Activated CD4-positive, alpha-beta T cell treated with anti-CD3 and anti-CD28 coated beads for 36 hours (primary cell): Measurements from ENCODE around the gene TSC2. TPM values are rescaled to one million over a fixed set of nuclear protein-coding genes. Genes with fewer than 3 reads are reported as not detected.
"Not testable (repeated sequence)": the region's sequence is repeated elsewhere in the genome, so short reads cannot be mapped to it uniquely, and the experiment has no call there.

Experiments
- ATAC-seq: fragments of 200-7000 bp; cut with Tn5 transposase; one replicate; pipeline ENCODE4 v1.10.0; 2021; ENCODE audit warnings: mild to moderate bottlenecking, moderate library complexity
- CTCF ChIA-PET: fragments of 350-600 bp; sonication (Branson Sonifier 250); formaldehyde crosslinking; loops from one replicate; lab custom pipeline; 2021; ENCODE audit warnings: antibody characterized with exemption; lab: Charles Lee
- POLR2A ChIA-PET: fragments of 350-600 bp; sonication (Branson Sonifier 250); formaldehyde crosslinking; loops from one replicate; lab custom pipeline; 2021; ENCODE audit warnings: antibody characterized with exemption, inconsistent platforms; lab: Charles Lee
- DNase-seq: peaks from one replicate; pipeline ENCODE4 v3.0.0-alpha.2; 2020
- H3K27ac Mint-ChIP-seq: one replicate; pipeline ENCODE4 v1.8.0; 2021; ENCODE audit warnings: mixed read lengths
- H3K27me3 Mint-ChIP-seq: one replicate; pipeline ENCODE4 v1.8.0; 2021; ENCODE audit warnings: mixed read lengths
- H3K36me3 Mint-ChIP-seq: one replicate; pipeline ENCODE4 v1.8.0; 2021; ENCODE audit warnings: low read depth, mixed read lengths
- H3K4me1 Mint-ChIP-seq: one replicate; pipeline ENCODE4 v1.8.0; 2021; ENCODE audit warnings: mixed read lengths
- H3K4me3 Mint-ChIP-seq: one replicate; pipeline ENCODE4 v1.8.0; 2021; ENCODE audit warnings: mild to moderate bottlenecking, moderate library complexity, mixed read lengths
- H3K9me3 Mint-ChIP-seq: one replicate; pipeline ENCODE4 v1.8.0; 2021; ENCODE audit warnings: low read depth, mixed read lengths
- intact Hi-C, 2 experiments: fragments of 100-400 bp; cut with DNase I in 1 of 2; cut with micrococcal nuclease in 1 of 2; formaldehyde crosslinking; loops; one replicate each; pipeline versions ENCODE4 v1.14.2 to v1.15.1; 2022 to 2024; cut with DNase I, micrococcal nuclease
- total RNA-seq, 2 experiments: library from RNA; stranded (reverse); gene quantifications; one replicate each; pipeline ENCODE4 v1.2.3, GENCODE V29; 2021

Gene TSC2
- total RNA-seq, 2 experiments from 2014 or later, result 49.6 to 72.9 TPM

DNA sequence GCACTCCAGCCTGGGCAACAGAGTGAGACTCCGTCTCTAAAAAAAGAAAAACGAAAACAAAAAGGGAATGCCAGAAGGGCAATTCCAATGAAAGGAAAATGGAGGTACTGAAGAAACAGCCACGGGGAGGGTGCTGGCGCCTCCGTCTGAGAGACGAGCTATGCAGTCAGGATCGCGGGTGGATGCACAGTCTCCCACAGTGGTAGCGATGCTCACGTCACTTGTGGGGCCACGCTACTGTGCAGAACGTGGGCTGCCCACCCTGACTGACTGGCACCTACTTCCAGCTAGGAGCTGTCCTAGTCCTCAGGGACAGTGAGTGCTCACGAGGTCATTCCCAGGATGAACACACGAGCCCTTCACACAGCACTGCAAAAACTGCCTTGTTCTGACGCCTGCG is 53.8 kb downstream of the TSC2 start:
- DNase-seq, CTCF ChIA-PET, H3K36me3 Mint-ChIP-seq, H3K9me3 Mint-ChIP-seq, H3K4me1 Mint-ChIP-seq, intact Hi-C loops, ATAC-seq, H3K4me3 Mint-ChIP-seq, H3K27ac Mint-ChIP-seq, H3K27me3 Mint-ChIP-seq, POLR2A ChIA-PET: not testable (repeated sequence)

DNA sequence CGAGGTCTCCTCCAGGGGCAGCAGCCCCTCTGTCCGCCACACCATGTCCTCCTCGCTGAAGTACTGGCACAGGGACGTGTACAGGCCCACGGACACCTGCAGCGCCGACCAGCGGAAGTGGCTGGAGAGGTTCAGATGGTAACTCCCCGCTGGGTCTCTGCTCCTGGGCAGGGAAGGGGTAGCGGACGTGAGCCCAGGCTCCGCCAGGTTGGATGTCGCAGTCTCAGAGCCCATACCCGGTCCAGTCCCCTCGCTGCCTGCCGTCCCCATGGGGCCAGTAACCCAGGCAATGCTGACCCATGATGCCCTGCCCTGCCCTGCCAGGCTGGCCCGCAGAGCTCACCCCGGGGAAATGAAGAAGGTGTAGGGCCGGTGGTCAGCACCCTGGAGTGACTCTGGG is 54.7 kb downstream of the TSC2 start:
- H3K4me1 Mint-ChIP-seq, result no peaks in the 10 kb centered on the region
- intact Hi-C loops, result no loop called here
- H3K9me3 Mint-ChIP-seq, result no peaks in the 10 kb centered on the region
- ATAC-seq (no peak), DNase-seq (no peak)
- CTCF ChIA-PET, result no interaction called here
- no peak overlapping the region for H3K27ac Mint-ChIP-seq
- POLR2A ChIA-PET, result no interaction called here
- peaks cover 4% of the 10 kb centered on the region for H3K36me3 Mint-ChIP-seq
- no peaks in the 10 kb centered on the region for H3K27me3 Mint-ChIP-seq
- H3K4me3 Mint-ChIP-seq, result no peak overlapping the region

DNA sequence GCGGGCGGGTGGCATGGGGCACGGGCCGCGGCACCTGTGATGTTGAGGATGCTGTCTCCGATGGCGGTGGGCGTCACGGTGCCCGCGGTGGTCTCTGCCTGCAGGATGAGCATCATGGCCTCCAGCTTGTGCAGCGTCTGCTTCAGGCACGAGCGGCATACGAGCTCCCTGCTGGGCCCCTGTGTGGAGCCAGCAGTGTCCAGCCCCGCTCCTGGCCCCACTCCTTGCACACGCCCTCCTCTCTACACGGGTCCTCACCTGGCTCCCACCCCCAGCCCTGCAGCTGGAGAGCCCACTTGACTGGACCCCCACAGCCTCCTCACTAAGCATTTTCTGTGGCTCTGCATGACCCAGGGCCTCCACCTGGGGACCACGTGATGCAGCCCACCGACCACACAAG is 56.7 kb downstream of the TSC2 start:
- H3K4me3 Mint-ChIP-seq, H3K4me1 Mint-ChIP-seq, ATAC-seq, DNase-seq, CTCF ChIA-PET, H3K27me3 Mint-ChIP-seq, H3K9me3 Mint-ChIP-seq, H3K27ac Mint-ChIP-seq, intact Hi-C loops, POLR2A ChIA-PET, H3K36me3 Mint-ChIP-seq: not testable (repeated sequence)

DNA sequence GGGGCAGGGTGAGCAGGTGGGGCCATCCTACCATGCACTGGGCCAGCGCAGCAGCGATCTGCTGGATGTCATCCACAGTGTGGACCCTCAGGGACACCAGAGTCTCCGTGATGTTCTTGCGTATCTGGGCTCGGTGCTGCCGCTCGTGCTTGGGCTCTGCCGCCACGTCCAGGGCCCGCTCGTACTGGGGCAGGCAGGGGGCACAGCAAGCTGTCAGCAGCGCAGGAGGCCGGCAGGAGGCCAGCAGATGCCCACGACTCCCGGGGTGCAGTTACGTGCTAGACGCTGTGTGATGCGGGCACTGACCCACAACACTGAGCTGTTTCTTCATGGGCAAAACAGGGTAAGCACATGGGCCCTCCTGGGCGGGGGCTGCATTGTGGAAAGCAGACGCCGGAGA is 57.5 kb downstream of the TSC2 start:
- POLR2A ChIA-PET, H3K27ac Mint-ChIP-seq, ATAC-seq, H3K27me3 Mint-ChIP-seq, CTCF ChIA-PET, H3K36me3 Mint-ChIP-seq, H3K4me3 Mint-ChIP-seq, H3K9me3 Mint-ChIP-seq, DNase-seq, intact Hi-C loops, H3K4me1 Mint-ChIP-seq: not testable (repeated sequence)

DNA sequence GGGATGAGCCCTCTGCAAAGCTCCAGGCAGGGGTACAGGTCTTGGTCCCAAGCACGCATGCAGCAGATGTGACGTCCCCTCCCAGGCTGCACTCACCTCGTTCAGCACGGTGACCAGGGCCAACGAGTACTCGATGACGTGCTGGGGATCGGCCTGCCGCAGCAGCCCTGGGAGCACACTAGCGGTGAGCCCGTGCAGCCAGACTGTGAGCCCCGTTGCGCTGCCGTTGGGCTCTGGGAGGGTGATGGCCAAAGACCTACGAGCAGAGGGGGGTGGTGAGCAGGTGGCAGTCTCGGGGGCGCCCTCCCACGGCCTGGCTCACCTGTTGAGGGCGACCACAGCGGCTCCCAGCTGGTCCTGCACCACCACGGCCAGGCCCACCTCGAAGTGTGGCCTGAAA is 58.0 kb downstream of the TSC2 start:
- CTCF ChIA-PET, H3K4me1 Mint-ChIP-seq, H3K27me3 Mint-ChIP-seq, ATAC-seq, POLR2A ChIA-PET, DNase-seq, intact Hi-C loops, H3K9me3 Mint-ChIP-seq, H3K4me3 Mint-ChIP-seq, H3K36me3 Mint-ChIP-seq, H3K27ac Mint-ChIP-seq: not testable (repeated sequence)

DNA sequence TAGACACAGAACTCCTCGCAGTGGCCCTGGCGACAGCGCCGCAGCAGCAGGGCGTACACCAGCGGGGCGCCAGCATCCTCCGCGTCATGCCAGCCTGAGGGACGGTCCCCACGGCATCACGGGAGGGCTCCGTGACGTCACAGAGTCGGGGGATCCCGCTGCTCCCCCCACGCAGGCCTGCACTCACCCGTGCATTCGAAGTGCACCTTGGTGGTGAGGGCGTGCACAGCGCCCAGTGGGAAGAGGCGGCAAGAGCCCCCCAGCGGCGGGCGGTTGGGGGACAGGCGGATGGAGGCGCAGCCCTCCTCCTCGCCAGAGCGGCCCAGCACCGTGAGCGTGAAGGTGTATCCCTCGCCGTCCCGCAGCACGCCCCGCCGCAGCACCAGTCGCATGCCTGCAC is 58.4 kb downstream of the TSC2 start:
- CTCF ChIA-PET, POLR2A ChIA-PET, DNase-seq, H3K27ac Mint-ChIP-seq, H3K4me1 Mint-ChIP-seq, H3K9me3 Mint-ChIP-seq, intact Hi-C loops, H3K27me3 Mint-ChIP-seq, ATAC-seq, H3K36me3 Mint-ChIP-seq, H3K4me3 Mint-ChIP-seq: not testable (repeated sequence)

DNA sequence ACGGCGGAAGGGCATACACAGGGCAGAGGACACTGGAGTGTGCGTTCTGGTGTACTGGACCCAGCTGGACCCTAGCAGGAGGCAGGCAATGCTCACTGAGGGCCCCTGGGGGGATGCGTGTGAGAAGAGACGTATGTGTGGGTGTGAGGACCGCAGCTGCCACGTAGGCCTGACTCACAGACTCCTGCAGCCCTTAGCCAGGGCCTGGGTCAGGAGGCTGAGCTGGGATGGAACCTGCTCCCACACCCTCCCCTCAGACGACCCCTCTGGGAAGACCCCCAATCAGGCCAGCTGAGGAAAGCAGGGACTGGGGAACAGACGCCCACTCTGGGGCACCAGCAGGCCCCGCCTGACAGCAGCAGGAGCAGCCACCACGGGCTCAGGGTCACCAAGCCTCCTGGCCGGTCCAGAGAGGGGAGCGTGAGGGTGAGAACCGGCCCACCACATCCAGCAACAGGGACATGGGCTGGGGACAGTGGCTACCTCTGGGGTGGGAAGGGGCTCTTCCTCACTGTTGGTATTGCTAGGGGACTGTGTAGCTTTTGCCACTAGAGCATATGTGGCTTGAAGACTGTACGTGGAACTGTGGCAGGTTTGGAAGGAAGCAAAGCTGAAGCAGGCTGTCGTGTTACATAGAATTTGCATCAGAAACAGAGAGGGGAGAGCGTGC is 59.5 kb downstream of the TSC2 start:
- POLR2A ChIA-PET, result interaction anchor here (0.6 kb wide), 1 partner anchor 35 kb away, joined by 3 read pairs; no protein-coding TSS in a partner anchor
- H3K36me3 Mint-ChIP-seq, ATAC-seq, intact Hi-C loops, H3K27me3 Mint-ChIP-seq, H3K4me3 Mint-ChIP-seq, CTCF ChIA-PET, DNase-seq, H3K4me1 Mint-ChIP-seq, H3K9me3 Mint-ChIP-seq, H3K27ac Mint-ChIP-seq: not testable (repeated sequence)

DNA sequence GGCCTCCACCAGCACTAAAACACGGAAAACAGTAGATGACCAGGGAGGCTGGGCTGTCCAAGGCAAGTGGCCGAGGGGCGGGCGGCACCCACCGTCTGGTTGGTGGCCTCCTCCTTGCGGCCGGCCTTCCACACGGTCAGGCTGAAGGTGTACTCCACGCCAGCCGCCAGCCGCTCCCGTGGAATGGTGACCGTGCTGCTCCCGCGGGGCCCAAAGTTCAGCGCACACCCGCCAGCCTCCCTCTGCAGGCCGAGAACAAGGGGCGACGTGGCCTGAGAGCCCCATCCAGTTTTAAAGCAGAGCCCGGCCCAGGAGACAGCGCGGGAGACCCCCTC is 60.0 kb downstream of the TSC2 start:
- H3K27ac Mint-ChIP-seq, H3K9me3 Mint-ChIP-seq, intact Hi-C loops, CTCF ChIA-PET, DNase-seq, ATAC-seq, H3K36me3 Mint-ChIP-seq, H3K27me3 Mint-ChIP-seq, H3K4me1 Mint-ChIP-seq, H3K4me3 Mint-ChIP-seq: not testable (repeated sequence)
- POLR2A ChIA-PET, result interaction anchor here (0.6 kb wide), 1 partner anchor 35 kb away, joined by 3 read pairs; no protein-coding TSS in a partner anchor

DNA sequence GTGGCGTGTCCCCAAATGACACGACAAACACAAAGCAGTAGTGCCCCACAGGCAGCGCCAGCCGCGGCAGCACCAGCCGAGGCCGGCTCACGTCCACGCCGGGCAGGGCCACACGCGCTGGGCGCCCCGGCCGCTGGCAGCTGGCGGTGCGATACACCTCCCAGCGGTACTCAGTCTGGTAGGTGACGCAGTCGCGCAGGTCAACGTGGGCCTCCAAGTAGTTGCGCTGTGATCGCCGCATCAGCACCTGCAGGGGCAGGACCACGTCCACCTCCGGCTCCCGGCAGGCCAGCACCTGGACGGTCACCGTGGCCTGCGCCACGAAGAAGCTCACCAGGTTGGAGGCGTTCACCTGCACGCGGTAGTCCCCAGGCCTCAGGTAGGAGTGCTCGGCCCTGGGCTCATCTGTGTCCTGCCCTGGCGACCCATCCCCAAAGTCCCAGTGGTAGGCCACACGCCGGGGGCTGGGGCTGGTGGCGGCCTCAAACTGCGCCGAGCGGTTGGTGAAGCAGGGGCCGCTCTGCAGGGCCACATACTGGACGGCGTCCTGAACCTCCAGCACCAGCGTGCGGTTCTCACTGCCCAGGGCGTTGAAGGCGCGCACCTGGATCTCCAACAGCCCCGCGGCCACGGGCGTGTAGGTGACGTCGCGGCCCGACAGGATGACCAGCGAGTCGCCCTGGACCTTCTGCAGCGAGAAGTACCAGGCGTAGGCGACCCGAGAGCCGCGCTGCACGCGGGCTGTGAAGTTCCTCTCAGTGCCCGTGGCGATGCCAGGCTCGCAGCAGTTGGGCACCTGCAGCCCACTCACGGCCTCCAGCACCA is 60.9 kb downstream of the TSC2 start:
- H3K36me3 Mint-ChIP-seq, H3K9me3 Mint-ChIP-seq, DNase-seq, H3K27me3 Mint-ChIP-seq, POLR2A ChIA-PET, ATAC-seq, H3K4me1 Mint-ChIP-seq, H3K4me3 Mint-ChIP-seq, intact Hi-C loops, CTCF ChIA-PET, H3K27ac Mint-ChIP-seq: not testable (repeated sequence)

DNA sequence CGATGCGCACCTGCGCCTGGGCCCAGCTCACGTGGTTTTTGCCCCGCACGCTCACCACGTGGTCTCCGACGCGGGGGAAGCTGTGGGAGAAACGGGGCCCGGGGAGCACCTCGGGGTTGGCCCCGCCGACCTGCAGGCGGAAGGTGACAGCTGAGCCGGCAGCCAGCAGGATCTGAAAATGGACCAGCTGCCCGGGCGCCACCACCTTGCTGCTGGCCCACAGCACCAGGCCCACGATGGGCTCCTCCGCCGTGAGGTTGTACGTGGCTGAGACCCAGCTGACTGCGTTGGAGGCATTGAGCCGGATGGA is 61.4 kb downstream of the TSC2 start:
- H3K27me3 Mint-ChIP-seq, H3K36me3 Mint-ChIP-seq, CTCF ChIA-PET, intact Hi-C loops, H3K4me3 Mint-ChIP-seq, H3K27ac Mint-ChIP-seq, ATAC-seq, POLR2A ChIA-PET, H3K9me3 Mint-ChIP-seq, DNase-seq, H3K4me1 Mint-ChIP-seq: not testable (repeated sequence)

DNA sequence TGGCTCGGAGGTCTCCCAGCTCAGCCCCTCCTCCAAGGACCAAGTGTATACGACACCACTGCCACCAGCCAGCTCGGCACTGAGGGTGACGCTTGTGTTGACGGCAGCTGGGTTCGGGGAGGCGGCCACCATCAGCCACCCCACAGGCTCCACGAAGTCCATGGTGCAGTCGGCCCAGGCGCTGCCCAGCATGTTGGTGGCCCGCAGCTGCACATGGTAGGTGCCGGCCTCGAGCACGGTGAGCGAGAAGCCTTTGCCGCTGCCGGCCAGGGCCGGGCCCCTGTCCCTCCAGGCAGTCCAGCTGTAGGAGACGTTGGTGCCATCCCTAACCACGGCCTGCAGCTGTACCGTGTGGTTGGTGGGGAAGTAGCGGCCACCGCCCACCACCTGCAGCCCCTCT is 62.1 kb downstream of the TSC2 start:
- H3K4me3 Mint-ChIP-seq, intact Hi-C loops, POLR2A ChIA-PET, H3K9me3 Mint-ChIP-seq, DNase-seq, H3K27me3 Mint-ChIP-seq, H3K36me3 Mint-ChIP-seq, CTCF ChIA-PET, ATAC-seq, H3K4me1 Mint-ChIP-seq, H3K27ac Mint-ChIP-seq: not testable (repeated sequence)

DNA sequence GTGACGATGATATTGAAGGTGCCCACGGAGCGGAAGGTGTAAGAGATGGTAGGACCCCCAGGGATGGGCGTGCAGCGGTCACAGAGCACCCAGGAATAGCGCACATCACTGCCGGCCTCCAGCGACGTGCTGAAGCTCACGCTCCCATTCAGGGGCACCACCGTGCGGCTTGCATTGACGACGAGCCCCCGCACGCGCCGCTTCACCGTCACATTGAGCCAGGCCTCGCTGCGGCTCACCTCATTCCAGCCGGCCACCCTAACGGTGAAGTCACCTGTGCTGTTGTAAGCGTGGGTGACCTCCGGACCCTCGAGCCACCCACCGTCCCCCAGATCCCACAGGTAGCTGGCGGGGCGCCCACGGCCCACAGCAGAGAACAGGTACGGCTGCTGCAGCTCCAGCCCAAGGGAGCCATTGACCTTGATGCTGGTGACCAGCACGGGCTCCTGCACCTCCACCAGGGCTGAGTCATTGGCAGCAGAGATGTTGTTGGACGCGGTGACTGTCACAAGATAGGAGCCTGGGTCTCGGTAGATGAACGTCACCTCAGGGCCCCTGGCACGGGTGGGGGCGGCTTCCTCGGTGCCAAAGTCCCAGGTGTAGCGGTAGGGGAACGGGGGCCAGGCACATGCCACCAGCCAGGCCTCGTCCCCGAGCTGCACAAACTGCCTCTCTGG is 62.7 kb downstream of the TSC2 start:
- intact Hi-C loops, H3K4me3 Mint-ChIP-seq, H3K4me1 Mint-ChIP-seq, ATAC-seq, H3K27ac Mint-ChIP-seq, POLR2A ChIA-PET, CTCF ChIA-PET, DNase-seq, H3K27me3 Mint-ChIP-seq, H3K9me3 Mint-ChIP-seq, H3K36me3 Mint-ChIP-seq: not testable (repeated sequence)
